HG03342 (cell line): Measurements from ENCODE around the gene MCRIP2.
A peak's percentile ranks its signal among the peaks of the same experiment; 100 is the strongest.
"Not testable (repeated sequence)": the region's sequence is repeated elsewhere in the genome, so short reads cannot be mapped to it uniquely, and the experiment has no call there.

Experiments used
- ATAC-seq: cut with Tn5 transposase; IDR thresholded peaks from one replicate; pipeline ENCODE4 v1.9.1; 2021; ENCODE audit warnings: mild to moderate bottlenecking, moderate library complexity; ENCODE audit not compliant: unreplicated experiment

The MCRIP2 gene

DNA sequence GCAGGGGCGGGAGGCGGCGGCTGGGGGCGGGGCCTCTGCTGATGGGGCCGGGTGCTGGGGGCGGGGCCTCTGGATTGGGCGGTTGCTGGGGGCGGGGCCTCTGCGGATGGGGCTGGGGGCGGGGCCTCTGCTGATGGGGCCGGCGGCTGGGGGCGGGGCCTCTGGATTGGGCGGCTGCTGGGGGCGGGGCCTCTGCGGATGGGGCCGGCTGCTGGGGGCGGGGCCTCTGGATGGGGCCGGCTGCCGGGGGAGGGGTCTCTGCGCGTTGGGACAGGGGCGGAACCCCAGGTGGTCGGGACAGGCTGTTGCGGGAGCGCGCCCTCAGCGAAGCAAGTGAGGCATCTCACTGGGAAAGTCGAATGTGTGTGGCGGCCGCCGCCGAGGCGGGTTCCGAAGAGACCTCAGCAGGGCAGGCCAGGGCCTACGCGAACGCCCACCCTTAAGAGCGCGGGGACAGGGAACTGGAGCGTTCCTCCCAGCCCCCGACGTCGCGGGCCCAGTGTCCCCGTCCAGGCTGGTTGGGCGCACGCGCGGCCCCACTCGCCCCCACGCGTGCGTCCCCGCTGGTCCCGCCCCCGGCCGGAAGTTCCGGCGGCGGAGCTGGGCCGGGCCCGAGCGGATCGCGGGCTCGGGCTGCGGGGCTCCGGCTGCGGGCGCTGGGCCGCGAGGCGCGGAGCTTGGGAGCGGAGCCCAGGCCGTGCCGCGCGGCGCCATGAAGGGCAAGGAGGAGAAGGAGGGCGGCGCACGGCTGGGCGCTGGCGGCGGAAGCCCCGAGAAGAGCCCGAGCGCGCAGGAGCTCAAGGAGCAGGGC, 38.4 kb downstream of the MCRIP2 start, which contains the start of gene STUB1:
STUB1 (plus strand) TSS at position 597 of the 811 bp plus-strand sequence; CDS start at position 713, 116 bp downstream.
- ATAC-seq: peak; percentile 31

- no peak for ATAC-seq
Measured at GRCh38 chr16:680625-680945, 39.0 kb downstream of the MCRIP2 start.

- ATAC-seq: no peak
Measured at GRCh38 chr16:680967-681745, 39.5 kb downstream of the MCRIP2 start.

DNA sequence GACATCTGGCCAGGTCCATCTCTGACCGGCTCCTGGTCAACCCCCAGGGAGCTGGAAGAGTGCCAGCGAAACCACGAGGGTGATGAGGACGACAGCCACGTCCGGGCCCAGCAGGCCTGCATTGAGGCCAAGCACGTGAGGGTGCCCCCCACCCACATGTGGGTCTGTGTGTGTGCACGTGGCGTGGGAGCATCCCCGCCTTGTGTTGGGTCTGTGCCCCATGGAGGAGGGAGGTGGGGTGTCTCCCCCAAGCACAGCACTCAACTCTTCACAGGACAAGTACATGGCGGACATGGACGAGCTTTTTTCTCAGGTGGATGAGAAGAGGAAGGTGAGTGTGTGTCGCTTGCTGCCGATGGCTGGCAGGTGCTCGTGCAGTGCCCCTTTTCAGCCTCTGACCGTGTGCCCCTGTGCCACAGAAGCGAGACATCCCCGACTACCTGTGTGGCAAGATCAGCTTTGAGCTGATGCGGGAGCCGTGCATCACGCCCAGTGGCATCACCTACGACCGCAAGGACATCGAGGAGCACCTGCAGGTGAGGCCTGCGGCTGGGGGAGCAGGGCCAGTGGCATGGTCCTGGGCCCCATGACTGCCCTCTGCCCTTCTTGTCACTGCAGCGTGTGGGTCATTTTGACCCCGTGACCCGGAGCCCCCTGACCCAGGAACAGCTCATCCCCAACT, 40.3 kb downstream of the MCRIP2 start:
- ATAC-seq: no peak

DNA sequence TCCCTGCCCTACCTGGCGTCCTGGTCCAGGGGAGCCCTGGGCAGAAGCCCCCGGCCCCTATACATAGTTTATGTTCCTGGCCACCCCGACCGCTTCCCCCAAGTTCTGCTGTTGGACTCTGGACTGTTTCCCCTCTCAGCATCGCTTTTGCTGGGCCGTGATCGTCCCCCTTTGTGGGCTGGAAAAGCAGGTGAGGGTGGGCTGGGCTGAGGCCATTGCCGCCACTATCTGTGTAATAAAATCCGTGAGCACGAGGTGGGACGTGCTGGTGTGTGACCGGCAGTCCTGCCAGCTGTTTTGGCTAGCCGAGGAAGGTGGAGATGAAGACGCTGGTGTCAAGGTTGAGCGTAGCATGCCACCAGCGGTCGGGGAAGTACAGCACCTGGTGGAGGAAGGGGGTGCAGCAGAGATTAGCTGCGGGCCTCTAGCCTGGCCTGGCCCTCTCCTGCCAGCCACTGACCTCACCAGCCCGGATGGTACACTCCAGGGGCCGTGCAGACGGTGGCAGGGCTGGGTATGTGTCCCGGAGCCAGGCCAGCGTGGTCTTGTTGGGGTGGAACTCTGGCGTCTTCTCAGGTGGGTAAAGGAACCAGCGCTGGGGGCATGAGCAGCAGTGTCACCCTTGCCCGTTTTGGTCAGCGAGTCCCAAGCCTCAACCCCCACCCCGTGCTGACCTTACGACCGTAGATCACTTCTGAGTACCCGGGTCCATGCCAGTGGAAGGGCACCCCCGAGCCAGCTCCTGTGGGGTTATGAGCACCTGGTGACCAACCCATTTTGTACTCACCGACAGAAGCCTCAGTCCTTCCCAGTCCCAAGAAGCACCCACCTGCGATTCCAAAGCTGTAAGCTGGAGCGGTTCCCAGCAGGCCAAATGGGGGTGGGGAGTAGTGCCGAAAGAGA, 41.1 kb downstream of the MCRIP2 start:
- no peak for ATAC-seq

DNA sequence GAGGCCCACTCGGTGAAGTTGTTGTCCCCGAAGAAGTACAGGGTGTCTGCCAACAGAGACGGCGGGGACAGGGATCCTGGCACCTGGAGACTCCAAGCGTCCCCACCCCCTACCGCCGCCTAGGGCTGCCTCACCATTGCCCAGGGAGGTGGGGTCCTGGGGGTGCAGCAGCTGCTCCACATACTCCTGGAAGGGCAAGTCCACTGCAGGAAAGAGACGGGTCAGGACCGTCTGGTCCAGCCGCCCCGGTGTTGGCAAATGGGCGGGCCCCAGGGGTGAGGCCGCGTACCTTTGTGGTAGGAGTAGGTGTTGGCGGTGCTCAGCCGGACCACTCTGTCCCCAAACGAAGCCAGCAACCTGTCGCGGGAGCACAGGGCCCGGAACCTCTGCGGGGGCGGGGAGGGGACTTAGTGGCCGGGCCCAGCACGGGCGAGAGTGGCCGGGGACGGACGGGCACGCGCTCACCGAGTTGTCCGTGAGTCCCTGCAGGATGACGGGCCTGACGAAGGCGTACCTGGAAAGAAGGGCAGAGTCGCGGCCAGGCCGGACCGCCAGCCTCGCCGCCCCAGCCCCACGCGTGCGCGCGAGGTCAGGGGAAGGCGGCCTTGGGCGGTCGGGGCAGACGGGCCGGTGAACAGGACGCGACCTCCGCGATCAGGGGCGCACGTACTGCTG, 41.9 kb downstream of the MCRIP2 start:
- no peak for ATAC-seq

- peak; percentile 61 for ATAC-seq
Measured at GRCh38 chr16:684071-684794, 42.6 kb downstream of the MCRIP2 start, which contains the start of gene JMJD8. TSS of gene JMJD8 (minus strand) at chr16:684334. CDS start at chr16:684319, 15 bp downstream.

- no peak for ATAC-seq
Measured at GRCh38 chr16:684961-685696, 43.5 kb downstream of the MCRIP2 start.

- no peak for ATAC-seq
Measured at GRCh38 chr16:685967-686366, 44.3 kb downstream of the MCRIP2 start.

- no peak for ATAC-seq
Measured at GRCh38 chr16:686459-687260, 45.0 kb downstream of the MCRIP2 start.

DNA sequence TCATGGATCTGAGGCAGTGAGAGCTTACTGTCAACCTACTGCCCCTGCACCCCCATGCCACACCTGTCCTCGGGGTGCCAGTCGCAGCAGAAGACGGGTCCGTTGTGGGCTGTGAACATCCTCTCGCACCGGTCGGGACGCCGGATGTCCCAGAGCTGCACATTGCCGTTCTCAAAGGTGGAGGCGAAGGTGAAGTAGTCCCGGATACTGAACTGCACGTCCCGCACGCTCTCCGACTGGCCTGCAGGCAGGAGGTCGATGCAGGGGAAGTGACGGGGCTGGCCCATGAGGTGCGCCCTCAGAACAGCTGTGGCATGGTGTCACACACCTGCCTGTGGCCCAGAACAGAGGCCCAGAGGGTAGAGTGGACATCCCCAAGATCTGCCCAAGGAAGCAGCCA, 45.9 kb downstream of the MCRIP2 start:
- ATAC-seq: no peak

- no peak for ATAC-seq
Measured at GRCh38 chr16:689175-689897, 47.7 kb downstream of the MCRIP2 start.

DNA sequence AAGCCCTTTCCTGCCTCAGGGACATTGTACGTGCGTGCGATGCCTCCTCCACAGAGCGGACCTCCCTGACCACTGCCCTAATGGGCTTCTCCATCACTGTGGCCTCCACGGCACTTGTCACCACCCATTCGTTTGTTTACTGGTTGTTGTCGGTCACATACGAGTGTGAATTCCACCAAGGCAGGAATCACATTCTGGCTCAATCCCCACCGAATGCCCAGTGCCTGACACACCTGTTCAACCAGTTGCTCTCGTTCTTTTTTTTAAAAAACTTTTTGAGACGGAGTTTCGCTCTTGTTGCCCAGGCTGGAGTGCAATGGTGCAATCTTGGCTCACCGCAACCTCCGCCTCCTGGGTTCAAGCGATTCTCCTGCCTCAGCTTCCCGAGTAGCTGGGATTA, 49.6 kb downstream of the MCRIP2 start:
- not testable (repeated sequence) for ATAC-seq

DNA sequence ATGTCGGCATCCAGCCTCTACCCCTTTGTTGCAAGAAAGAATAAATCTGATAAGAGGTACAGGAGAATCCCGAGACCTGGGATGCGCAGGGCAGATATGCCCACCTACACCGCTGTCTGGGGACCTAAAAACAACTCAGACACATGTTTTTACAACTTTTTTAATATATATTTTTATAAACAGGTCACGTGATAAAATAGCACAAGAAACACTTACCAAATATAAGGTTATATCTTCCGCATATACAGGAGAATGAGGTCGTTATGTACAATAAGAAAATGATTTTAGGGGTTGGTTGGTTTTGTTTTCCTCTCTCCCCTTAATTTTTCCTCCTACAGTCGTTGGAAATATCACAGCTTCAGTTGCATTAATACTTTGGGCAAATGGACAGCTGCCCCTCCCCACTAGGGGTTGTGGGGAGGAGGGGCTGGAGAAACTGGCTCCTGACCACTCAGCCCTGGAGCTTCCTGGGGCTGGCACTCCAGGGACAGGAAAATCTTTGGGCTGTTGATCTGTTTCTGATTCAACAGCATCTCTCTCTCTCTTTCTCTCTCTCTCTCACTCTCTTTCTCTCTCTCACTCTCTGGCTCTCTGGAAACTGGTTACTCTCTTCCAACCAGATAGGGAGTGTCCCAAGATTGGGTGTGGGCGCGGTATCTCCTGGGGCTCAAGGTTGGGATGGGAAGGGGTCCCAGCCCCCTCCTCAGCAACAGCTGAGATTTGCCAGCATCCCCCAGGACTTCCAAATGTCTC, 50.9 kb downstream of the MCRIP2 start:
- no peak for ATAC-seq

- ATAC-seq: no peak
Measured at GRCh38 chr16:693364-693763, 51.7 kb downstream of the MCRIP2 start.

DNA sequence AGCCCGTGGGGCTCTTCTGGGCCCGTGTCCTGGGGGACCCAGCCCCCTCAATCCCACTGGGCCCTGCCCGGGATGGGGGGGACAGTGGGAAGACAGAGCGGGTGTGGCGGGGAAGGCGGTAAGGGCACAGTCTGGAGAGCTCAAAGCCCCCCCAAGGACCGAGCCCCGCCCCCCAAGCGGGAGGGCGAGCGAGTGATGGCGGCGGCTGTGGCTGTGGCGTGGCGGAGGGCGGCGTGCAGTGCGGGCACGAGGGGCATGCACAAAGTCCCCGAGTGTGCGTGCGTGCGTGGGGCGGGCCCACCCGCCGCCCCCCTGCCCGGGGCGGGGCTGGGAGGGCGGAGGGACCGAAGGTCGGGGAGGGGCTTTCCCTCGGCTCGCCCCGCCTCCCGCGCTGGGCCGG, 52.1 kb downstream of the MCRIP2 start:
- ATAC-seq: no peak
